ENCODE measurements around the gene LRRC23.

DNA sequence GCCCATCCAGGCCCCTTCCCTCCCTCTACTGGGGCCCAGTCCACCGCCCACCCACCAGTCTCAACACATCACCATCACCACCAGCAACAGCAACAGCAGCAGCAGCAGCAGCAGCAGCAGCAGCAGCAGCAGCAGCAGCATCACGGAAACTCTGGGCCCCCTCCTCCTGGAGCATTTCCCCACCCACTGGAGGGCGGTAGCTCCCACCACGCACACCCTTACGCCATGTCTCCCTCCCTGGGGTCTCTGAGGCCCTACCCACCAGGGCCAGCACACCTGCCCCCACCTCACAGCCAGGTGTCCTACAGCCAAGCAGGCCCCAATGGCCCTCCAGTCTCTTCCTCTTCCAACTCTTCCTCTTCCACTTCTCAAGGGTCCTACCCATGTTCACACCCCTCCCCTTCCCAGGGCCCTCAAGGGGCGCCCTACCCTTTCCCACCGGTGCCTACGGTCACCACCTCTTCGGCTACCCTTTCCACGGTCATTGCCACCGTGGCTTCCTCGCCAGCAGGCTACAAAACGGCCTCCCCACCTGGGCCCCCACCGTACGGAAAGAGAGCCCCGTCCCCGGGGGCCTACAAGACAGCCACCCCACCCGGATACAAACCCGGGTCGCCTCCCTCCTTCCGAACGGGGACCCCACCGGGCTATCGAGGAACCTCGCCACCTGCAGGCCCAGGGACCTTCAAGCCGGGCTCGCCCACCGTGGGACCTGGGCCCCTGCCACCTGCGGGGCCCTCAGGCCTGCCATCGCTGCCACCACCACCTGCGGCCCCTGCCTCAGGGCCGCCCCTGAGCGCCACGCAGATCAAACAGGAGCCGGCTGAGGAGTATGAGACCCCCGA lies 32.2 kb downstream of the LRRC23 start:
- no peak for TF ChIP-seq NPAS2 (CRISPR knock-in tag; IDR thresholded peaks at IDR 0.05; ENCODE audit: borderline replicate concordance)
- TF ChIP-seq, protein P1, sequence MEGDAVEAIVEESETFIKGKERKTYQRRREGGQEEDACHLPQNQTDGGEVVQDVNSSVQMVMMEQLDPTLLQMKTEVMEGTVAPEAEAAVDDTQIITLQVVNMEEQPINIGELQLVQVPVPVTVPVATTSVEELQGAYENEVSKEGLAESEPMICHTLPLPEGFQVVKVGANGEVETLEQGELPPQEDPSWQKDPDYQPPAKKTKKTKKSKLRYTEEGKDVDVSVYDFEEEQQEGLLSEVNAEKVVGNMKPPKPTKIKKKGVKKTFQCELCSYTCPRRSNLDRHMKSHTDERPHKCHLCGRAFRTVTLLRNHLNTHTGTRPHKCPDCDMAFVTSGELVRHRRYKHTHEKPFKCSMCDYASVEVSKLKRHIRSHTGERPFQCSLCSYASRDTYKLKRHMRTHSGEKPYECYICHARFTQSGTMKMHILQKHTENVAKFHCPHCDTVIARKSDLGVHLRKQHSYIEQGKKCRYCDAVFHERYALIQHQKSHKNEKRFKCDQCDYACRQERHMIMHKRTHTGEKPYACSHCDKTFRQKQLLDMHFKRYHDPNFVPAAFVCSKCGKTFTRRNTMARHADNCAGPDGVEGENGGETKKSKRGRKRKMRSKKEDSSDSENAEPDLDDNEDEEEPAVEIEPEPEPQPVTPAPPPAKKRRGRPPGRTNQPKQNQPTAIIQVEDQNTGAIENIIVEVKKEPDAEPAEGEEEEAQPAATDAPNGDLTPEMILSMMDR (IDR thresholded peaks at IDR 0.05) = no peak
- no peak for TF ChIP-seq EP300 (IDR thresholded peaks at IDR 0.05)
- TF ChIP-seq PHF8 (IDR thresholded peaks at IDR 0.05; ENCODE audit: borderline replicate concordance, low read depth) = no peak

All from A549 (cell line).